C4-2B (cell line): ENCODE measurements around the gene HRH3.

ENCODE experiments used
- H3K27ac ChIP-seq: fragments of 450-650 bp; 2 replicates; pipeline ENCODE4 v1.5.1; 2017
- ZFX ChIP-seq: fragments of 450-650 bp; IDR thresholded peaks from 2 replicates; pipeline ENCODE4 v1.6.1; 2017
- TF ChIP-seq, protein P1 (sequence below): fragments of 450-650 bp; conservative IDR thresholded peaks from 2 replicates; pipeline ENCODE4 v1.5.1; 2017; ENCODE audit warnings: mild to moderate bottlenecking

Gene HRH3

DNA sequence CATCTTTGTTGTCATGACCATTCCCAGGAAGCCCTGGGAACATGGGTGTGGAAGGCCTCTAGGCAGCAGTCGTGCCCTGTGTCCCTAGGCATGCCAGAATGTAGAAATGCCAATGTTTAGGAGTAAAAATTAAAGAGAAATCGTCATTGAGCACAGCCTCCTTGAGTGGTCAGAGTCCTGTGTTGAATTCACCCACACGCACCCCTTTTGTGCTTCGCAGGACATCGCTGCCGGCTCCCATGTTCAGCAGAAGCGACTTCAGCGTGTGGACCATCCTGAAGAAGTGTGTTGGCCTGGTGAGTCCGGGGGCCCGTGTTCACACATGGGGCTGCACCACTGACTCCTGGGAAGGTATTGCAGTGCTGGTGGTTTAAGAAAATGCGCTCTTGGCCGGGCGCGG is 43.3 kb upstream of the HRH3 start:
- H3K27ac ChIP-seq: no peak overlapping the region
- TF ChIP-seq, protein P1, sequence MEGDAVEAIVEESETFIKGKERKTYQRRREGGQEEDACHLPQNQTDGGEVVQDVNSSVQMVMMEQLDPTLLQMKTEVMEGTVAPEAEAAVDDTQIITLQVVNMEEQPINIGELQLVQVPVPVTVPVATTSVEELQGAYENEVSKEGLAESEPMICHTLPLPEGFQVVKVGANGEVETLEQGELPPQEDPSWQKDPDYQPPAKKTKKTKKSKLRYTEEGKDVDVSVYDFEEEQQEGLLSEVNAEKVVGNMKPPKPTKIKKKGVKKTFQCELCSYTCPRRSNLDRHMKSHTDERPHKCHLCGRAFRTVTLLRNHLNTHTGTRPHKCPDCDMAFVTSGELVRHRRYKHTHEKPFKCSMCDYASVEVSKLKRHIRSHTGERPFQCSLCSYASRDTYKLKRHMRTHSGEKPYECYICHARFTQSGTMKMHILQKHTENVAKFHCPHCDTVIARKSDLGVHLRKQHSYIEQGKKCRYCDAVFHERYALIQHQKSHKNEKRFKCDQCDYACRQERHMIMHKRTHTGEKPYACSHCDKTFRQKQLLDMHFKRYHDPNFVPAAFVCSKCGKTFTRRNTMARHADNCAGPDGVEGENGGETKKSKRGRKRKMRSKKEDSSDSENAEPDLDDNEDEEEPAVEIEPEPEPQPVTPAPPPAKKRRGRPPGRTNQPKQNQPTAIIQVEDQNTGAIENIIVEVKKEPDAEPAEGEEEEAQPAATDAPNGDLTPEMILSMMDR: no peak
- TF ChIP-seq ZFX: no peak

DNA sequence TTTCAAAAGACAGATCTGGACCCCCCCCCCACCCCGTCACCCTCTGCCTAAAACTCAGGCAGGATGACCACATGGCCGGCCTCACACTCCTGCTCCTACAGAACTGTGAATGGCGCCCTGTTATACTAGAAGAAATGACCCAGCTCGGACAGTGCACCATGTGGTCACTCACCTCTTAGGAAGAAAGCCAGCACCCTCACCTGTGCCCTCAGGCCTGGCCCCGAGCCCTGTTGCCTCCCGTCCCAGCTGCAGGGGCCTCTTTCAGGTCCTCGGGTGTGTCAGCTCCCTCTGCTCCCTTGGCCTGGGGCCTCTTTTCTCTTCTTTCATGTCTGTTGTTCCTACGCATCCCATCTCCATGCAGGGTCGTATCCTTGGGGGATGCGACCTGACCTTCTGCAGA is 42.0 kb upstream of the HRH3 start:
- H3K27ac ChIP-seq: no peak overlapping the region
- no peak for TF ChIP-seq ZFX
- TF ChIP-seq, protein P1: no peak

GRCh38 chr20:62259294-62259565 is 39.2 kb upstream of the HRH3 start:
- no peak overlapping the region for H3K27ac ChIP-seq
- TF ChIP-seq, protein P1: no peak
- TF ChIP-seq ZFX: no peak

DNA sequence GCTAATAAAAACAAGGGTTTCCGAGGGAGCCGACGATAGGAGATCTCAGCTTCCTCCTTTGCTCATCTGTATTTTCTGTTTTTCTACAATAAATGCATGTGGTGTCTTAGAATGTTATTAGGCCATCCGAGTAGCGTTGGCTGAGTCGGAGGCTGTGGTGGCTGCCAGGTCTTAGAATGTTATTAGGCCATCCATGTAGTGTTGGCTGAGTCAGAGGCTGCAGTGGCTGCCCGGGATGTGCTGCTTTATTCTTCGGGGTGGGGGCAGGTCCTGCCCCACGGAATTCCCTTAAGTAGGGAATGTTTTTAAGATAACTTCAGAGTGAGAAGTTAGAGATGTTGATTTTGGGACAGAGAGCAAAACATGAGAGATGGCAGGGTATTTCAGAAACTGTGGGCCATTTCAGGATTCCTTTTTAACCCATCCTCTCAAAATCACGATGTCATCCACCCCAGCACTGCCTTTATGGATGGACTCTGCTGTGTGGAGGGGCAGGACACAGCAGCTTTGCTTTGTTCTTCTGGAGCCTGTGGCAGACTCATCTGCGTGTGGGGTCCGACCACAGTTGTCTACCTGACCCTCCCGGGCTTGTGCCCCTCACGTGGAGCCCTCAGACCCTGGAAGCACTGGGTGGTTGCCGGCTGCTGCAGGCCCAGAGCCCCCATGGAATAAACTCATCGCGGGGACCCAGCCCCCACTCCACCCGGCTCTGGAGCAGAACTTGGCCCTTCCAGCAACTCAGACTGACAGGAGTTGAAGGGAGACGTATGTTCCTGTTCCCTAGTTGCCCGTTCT is 38.6 kb upstream of the HRH3 start:
- H3K27ac ChIP-seq: no peak overlapping the region
- no peak for TF ChIP-seq ZFX
- TF ChIP-seq, protein P1: no peak

DNA sequence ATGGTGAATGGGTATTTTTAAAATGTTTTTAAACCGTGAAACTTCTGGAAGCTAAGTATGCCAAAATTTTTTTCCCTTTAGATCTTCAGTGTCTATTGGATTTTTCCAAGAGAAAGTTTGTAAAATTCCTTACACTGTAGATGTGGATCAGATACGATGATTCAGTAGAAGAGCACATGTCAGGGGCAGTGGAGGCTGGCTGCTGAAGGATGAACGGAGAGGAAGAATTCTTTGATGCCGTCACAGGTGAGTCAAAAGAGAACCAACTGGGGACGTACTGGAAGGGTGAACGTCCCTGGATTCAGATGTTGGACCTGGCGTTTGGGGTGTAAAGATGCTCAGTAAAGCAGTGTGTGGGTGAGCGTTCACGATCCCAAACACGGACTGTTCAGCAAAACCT is 35.9 kb upstream of the HRH3 start:
- no peak for TF ChIP-seq ZFX
- TF ChIP-seq, protein P1: no peak
- H3K27ac ChIP-seq: no peak overlapping the region

- TF ChIP-seq, protein P1: no peak
- TF ChIP-seq ZFX: no peak
- H3K27ac ChIP-seq: no peak overlapping the region
These were observed 34.1 kb upstream of the HRH3 start for GRCh38 chr20:62254021-62254724.

GRCh38 chr20:62253398-62253797 is 33.3 kb upstream of the HRH3 start:
- TF ChIP-seq, protein P1: no peak
- TF ChIP-seq ZFX: no peak
- no peak overlapping the region for H3K27ac ChIP-seq
